HG03025 (cell line): Measurements from ENCODE around the gene DTX3L.

ENCODE experiments used
- ATAC-seq: cut with Tn5 transposase; IDR thresholded peaks from one replicate; pipeline ENCODE4 v1.9.1; 2021; ENCODE audit warnings: mild to moderate bottlenecking, moderate library complexity; ENCODE audit not compliant: unreplicated experiment, low FRiP score

Gene DTX3L

GRCh38 chr3:122602011-122602710 is 38.0 kb downstream of the DTX3L start:
- no peak for ATAC-seq

GRCh38 chr3:122603056-122603455 is 38.9 kb downstream of the DTX3L start:
- no peak for ATAC-seq

- ATAC-seq: no peak
Observed at GRCh38 chr3:122606330-122606729, 42.2 kb downstream of the DTX3L start.

DNA sequence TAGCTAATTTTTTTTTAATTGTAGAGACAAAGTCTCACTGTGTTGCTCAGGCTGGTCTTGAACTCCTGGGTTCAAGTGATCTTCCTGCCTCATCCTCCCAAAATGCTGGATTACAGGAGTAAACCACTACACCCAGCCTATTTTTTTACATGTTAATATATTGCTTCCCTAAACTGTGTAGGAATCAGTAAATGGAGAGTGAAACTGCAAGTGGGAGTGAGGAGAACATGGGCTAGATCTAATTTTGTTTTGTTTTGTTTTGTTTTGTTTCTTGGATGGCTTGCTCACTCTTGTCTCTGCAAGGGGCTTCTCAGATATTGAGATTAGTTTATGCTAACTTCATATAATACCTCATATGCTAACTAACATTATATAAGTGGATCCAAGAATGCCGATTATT is 44.8 kb downstream of the DTX3L start:
- no peak for ATAC-seq

DNA sequence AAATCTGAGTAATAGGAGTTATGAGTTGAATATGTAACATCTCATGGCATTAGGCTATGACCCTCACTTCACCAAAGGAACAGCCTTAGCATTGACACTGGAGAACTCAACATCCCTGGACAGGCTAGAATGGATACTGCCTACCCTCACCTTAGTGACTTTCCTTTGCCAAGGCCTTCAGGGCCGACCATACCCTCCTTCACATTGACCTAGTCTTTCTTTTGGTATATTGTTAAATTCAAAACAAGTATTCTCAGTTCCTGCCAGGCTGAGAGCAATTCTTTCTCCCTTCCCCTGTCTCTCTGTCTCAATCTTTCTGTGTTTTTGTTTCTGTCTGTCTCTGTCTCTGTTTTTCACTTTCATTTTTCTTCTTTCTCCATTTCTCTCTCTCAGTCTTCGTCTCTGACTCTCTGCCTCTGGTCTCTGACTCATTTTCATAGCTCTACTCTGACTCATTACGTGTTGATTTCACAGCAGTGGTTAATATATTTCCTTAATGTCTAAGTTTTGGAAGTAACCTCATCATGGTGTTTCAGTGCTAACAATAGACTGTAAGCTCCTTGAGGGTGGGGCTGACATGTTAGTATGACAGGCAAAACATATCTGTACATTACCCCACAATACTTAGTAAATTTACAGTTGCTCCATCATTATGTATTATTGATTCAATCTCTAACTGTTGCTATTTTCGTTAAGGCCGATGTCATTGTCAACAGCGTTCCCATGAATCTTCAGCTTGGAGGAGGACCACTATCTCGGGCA is 45.8 kb downstream of the DTX3L start:
- peak; percentile 84 for ATAC-seq

- ATAC-seq: no peak
Observed at GRCh38 chr3:122612696-122613095, 48.6 kb downstream of the DTX3L start.

DNA sequence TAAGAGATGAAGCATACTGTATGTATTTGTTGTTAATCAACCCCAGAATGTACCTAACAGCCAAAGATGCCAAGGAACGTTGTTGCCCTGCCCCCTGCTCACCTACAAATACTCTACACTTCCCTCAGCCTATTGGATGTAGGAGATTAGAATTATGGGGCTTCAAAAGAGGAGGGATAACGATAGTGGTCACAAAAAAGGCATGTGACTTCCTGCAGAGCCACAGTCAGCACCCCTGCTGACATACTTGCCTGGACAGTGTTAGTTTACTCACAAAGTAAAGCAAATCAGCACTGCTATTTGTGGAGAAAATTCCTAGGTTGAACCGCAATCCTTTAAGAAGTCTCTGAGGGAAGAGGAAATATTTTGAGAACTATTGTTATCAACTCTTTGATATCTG is 51.2 kb downstream of the DTX3L start:
- no peak for ATAC-seq

GRCh38 chr3:122618614-122619013 is 54.5 kb downstream of the DTX3L start:
- no peak for ATAC-seq

GRCh38 chr3:122619040-122619439 is 54.9 kb downstream of the DTX3L start:
- no peak for ATAC-seq

DNA sequence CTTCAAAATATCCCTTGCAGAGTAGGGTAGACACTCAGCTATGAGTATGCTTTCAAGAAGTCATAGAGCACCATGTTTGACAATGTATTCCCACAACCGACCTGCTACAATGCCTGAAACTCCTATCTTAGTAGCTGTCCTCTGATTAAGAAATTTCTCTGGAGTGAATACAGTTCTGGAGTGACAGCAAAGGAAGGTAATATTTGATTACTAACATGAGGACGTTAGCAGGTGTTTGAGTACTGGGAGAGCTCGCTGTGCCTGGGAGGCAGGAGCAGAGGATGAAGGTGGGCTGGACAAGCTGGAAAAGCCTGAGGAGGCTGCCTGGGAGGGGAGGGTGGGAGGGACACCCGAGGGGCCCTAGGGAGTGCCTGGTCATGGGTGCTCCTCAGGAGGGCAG is 56.3 kb downstream of the DTX3L start:
- no peak for ATAC-seq

- no peak for ATAC-seq
Observed at GRCh38 chr3:122621112-122621511, 57.0 kb downstream of the DTX3L start.

- ATAC-seq: no peak
Observed at GRCh38 chr3:122623031-122623829, 59.1 kb downstream of the DTX3L start.
